T-cell (primary cell): ENCODE results near the gene TUBGCP2. TPM values are rescaled to one million over a fixed set of nuclear protein-coding genes. Genes with fewer than 3 reads are reported as not detected.

Experiments used
- ATAC-seq, 4 experiments: fragments of 200-7000 bp in 3 of 4; fragments of 150-1000 bp in 1 of 4; cut with Tn5 transposase; replicated peaks in 1 of 4; 1 replicate in 3 of 4; 2 replicates in 1 of 4; pipeline ENCODE4 v1.10.0; 2021; ENCODE audit warnings: moderate library complexity in 3 of 4, mild to moderate bottlenecking in 2 of 4, moderate number of reproducible peaks in 1 of 4
- CTCF ChIA-PET, 2 donors: fragments of 300-600 bp; sonication (Branson Sonifier 250); formaldehyde crosslinking; loops; one replicate each; lab custom pipeline; 2022; ENCODE audit warnings: antibody characterized with exemption in 2 of 2; lab: Charles Lee
- POLR2A ChIA-PET, 2 donors: fragments of 300-600 bp; sonication (Branson Sonifier 250); formaldehyde crosslinking; loops; one replicate each; lab custom pipeline; 2022; ENCODE audit warnings: antibody characterized with exemption in 2 of 2; lab: Charles Lee
- DNase-seq, 35 experiments: peaks; one replicate each; pipeline versions ENCODE4 v3.0.0 to v3.0.0-alpha.2; 2013 to 2023
- H3K27ac ChIP-seq: one replicate; pipeline ENCODE4 v1.5.1; 2013; ENCODE audit warnings: low read length
- H3K27me3 ChIP-seq, 2 experiments: replicated peaks in 1 of 2; 1 replicate in 1 of 2; 2 replicates in 1 of 2; pipeline versions ENCODE4 v1.6.1 to v1.7.0; 2013; ENCODE audit warnings: low read length in 1 of 2, mixed read lengths in 1 of 2; ENCODE audit not compliant: control insufficient read depth in 2 of 2, insufficient read depth in 2 of 2; ENCODE audit errors: extremely low read depth in 1 of 2
- H3K36me3 ChIP-seq, 2 donors: 1 replicate in 1 of 2; 2 replicates in 1 of 2; pipeline versions ENCODE4 v1.6.1 to v1.7.0; 2013; ENCODE audit warnings: low read length in 1 of 2; ENCODE audit not compliant: control insufficient read depth in 2 of 2, insufficient read depth in 1 of 2; ENCODE audit errors: extremely low read depth in 1 of 2
- H3K4me1 ChIP-seq, 2 experiments: 1 replicate in 1 of 2; 2 replicates in 1 of 2; pipeline versions ENCODE4 v1.6.1 to v1.7.0; 2013; ENCODE audit warnings: low read length in 2 of 2, mixed read lengths in 1 of 2; ENCODE audit not compliant: insufficient read depth in 2 of 2, control insufficient read depth in 1 of 2; ENCODE audit errors: extremely low read depth in 1 of 2
- H3K4me3 ChIP-seq, 2 donors: 1 replicate in 1 of 2; 2 replicates in 1 of 2; pipeline versions ENCODE4 v1.5.1 to v1.7.0; 2013; ENCODE audit warnings: mild to moderate bottlenecking in 2 of 2, low read length in 1 of 2, moderate library complexity in 1 of 2; ENCODE audit not compliant: control insufficient read depth in 1 of 2; ENCODE audit errors: extremely low read depth in 1 of 2
- H3K9me3 ChIP-seq: 2 replicates; pipeline ENCODE4 v1.7.0; 2013
- H3K27ac Mint-ChIP-seq, 2 donors: one replicate each; pipeline ENCODE4 v1.8.0; 2020 to 2021; ENCODE audit warnings: mild to moderate bottlenecking in 2 of 2, mixed read lengths in 2 of 2
- H3K27me3 Mint-ChIP-seq, 2 donors: one replicate each; pipeline ENCODE4 v1.8.0; 2021 to 2022; ENCODE audit warnings: mixed read lengths in 2 of 2
- H3K36me3 Mint-ChIP-seq: one replicate; pipeline ENCODE4 v1.8.0; 2021; ENCODE audit warnings: mixed read lengths
- H3K4me1 Mint-ChIP-seq, 3 donors: one replicate each; pipeline ENCODE4 v1.8.0; 2020 to 2022; ENCODE audit warnings: mixed read lengths in 3 of 3, mild to moderate bottlenecking in 1 of 3
- H3K4me3 Mint-ChIP-seq, 3 donors: one replicate each; pipeline ENCODE4 v1.8.0; 2020 to 2022; ENCODE audit warnings: mild to moderate bottlenecking in 3 of 3, mixed read lengths in 3 of 3, moderate library complexity in 3 of 3
- H3K9me3 Mint-ChIP-seq, 3 donors: one replicate each; pipeline ENCODE4 v1.8.0; 2020 to 2022; ENCODE audit warnings: mixed read lengths in 3 of 3
- WGBS: methylation state at CpG from one replicate; pipeline ENCODE4 v1.1.5; 2013; ENCODE audit warnings: missing lambda C conversion rate; ENCODE audit not compliant: insufficient coverage; 5-methylcytosine and 5-hydroxymethylcytosine counted together
- total RNA-seq, 35 experiments: library from RNA in 6 of 35; stranded (reverse) in 6 of 35; fragments of 120-200 nt in 1 of 35; gene quantifications; one replicate each; pipeline versions ENCODE4 v1.2.1 to v1.2.4 and lab custom pipeline; 2013 to 2026

Gene TUBGCP2
- total RNA-seq, 5 donors from 2014 or later (not counting 1 experiment from before 2014, with no cell fraction given) = 64.5 to 80.8 (median 72.7) TPM

DNA sequence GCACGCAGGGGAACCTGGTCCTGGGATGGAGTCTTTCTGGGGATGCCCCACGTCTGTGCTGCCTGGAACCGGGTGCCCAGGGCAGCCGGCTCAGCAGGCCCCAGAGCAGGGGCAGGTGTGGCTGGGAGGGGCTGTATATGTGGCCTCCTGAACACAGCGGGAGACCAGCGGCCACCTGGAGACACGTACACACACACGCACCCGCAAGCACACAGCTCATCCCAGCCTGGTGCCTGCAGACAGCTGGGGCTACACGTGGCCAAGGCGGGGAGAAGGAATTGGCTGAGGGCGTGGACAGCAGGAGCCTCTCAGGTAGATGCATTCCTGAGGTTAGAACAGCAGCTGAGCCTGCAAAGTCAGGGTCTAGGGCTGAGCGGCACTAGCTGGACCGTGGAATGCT is 46.0 kb downstream of the TUBGCP2 start:
- Histone ChIP-seq H3K4me3 (peak overlapping the region in 1 of 2 donors; percentile 41), H3K27ac (peak overlapping the region; percentile 73), H3K9me3 (no peaks in the 10 kb centered on the region), H3K36me3 (peaks cover 0 to 10% of the 10 kb centered on the region in 2 donors), H3K27me3 (no peaks in the 10 kb centered on the region), H3K4me1 (peaks cover 37 to 75% of the 10 kb centered on the region in 2 experiments)
- no peak for ATAC-seq
- H3K9me3 Mint-ChIP-seq = no peaks in the 10 kb centered on the region
- peaks cover 65 to 72% (median 66%) of the 10 kb centered on the region in 3 donors for H3K4me1 Mint-ChIP-seq
- 91% methylated on average over 13 of the region's 14 CpGs for WGBS
- H3K36me3 Mint-ChIP-seq = no peaks in the 10 kb centered on the region
- peak overlapping the region in 1 of 2 donors; percentile 52 for H3K27ac Mint-ChIP-seq
- ChIA-PET POLR2A (interaction anchor here in 1 of 2 donors (1.2 kb wide), 1 partner anchor 13 kb away, joined by 4 read pairs; no protein-coding TSS in a partner anchor), CTCF (no interaction called here)
- no peaks in the 10 kb centered on the region for H3K27me3 Mint-ChIP-seq
- H3K4me3 Mint-ChIP-seq = peak overlapping the region; percentile 63 to 77 (median 75)
- DNase-seq = no peak

DNA sequence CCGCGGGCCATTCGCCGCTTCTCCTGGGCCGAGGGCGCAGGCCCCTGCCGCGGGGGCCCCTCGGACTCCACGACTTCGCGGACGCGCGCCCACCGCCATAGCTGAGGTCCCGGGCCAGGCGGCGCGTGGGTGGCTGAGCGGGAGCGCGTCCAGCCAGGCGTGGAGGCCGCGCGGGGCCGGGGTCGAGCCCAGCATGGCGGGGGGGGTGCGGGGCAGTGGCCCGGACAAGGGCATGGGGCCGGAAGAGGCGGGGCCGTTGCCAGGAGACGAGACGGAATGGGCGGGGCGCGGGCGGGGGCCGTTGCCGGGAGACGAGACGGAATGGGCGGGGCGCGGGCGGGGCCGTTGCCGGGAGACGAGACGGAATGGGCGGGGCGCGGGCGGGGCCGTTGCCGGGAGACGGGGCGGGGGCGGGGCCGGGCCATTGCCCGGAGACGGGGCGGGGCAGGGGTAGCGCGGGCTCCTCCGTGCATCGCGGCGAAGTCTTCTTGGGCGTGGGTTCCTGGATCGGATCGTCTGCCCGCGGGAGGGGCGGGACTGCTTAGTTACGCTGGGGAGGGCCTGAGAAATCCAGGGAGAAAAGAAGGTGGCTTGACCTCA is 46.8 kb downstream of the TUBGCP2 start:
- Histone ChIP-seq H3K27me3 (no peaks in the 10 kb centered on the region), H3K9me3 (no peaks in the 10 kb centered on the region), H3K4me3 (peak overlapping the region; percentile 30 to 57), H3K36me3 (peaks cover 0 to 6% of the 10 kb centered on the region in 2 donors), H3K4me1 (peaks cover 42 to 84% of the 10 kb centered on the region in 2 experiments), H3K27ac (peak overlapping the region; percentile 83)
- 2% methylated on average over 12 of the region's 79 CpGs for WGBS
- peak overlapping the region; percentile 63 to 77 (median 75) for H3K4me3 Mint-ChIP-seq
- POLR2A ChIA-PET = interaction anchor here in 1 of 2 donors (1.1 kb wide), 1 partner anchor 46 kb away, joined by 4 read pairs; no protein-coding TSS in a partner anchor
- ATAC-seq = peak; percentile 35 to 53 (median 44)
- CTCF ChIA-PET = no interaction called here
- H3K9me3 Mint-ChIP-seq = no peaks in the 10 kb centered on the region
- peaks cover 71 to 81% (median 73%) of the 10 kb centered on the region in 3 donors for H3K4me1 Mint-ChIP-seq
- H3K27ac Mint-ChIP-seq = peak overlapping the region; percentile 68 to 78
- H3K27me3 Mint-ChIP-seq = no peaks in the 10 kb centered on the region
- DNase-seq = peak; percentile 64 to 86 (median 77)
- no peaks in the 10 kb centered on the region for H3K36me3 Mint-ChIP-seq

DNA sequence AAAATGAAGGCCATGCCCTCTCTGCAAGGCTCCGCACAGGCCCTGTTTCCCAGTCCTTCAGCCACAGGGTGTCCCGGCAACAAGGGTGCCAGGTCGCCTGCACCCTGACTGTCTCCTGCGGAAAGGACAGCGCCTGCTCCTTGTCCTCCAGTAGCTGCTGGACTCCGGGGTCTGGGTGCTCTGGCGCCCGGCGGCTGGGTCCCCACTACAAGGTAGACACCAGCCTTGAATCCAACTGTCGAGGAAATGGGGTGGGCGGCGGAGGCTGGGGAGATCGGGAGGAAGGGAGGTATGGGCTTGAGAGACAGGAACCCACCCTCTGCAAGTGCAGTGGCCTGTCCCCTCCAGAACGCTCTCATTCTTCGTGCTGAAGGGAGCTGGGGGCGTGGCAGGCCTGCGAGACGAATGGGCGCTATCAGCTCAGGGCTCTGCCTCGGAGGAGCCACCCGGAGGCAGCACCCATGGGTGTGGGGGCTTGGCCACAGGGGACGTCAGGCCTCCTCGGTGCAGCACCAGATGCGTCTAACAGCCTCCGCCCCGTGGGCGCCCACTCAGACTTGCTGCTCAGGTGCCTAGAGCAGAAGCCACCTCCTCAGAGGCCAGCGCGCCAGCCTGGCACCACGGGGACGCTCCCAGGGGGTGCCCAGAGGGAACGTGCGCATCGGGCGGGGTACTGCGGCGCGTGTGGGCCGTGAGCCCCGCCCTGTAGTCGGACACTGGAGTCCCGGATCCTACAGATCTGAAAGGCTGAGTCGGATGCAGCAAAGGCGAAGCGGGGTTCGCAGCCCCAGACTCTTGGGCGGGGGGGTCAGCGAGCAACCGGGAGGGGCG is 47.6 kb downstream of the TUBGCP2 start:
- Histone ChIP-seq H3K9me3 (no peaks in the 10 kb centered on the region), H3K27me3 (no peaks in the 10 kb centered on the region), H3K36me3 (peaks cover 0 to 6% of the 10 kb centered on the region in 2 donors), H3K4me3 (peak overlapping the region; percentile 30 to 57), H3K27ac (peak overlapping the region; percentile 83), H3K4me1 (peaks cover 42 to 84% of the 10 kb centered on the region in 2 experiments)
- Mint-ChIP-seq H3K4me1 (peaks cover 71 to 82% (median 73%) of the 10 kb centered on the region in 3 donors), H3K36me3 (no peaks in the 10 kb centered on the region), H3K9me3 (no peaks in the 10 kb centered on the region), H3K27ac (peak overlapping the region; percentile 95 to 98), H3K27me3 (no peaks in the 10 kb centered on the region), H3K4me3 (peak overlapping the region; percentile 68 to 77 (median 72))
- CTCF ChIA-PET = no interaction called here
- POLR2A ChIA-PET = interaction anchor here in 1 of 2 donors (1.1 kb wide), 1 partner anchor 47 kb away, joined by 4 read pairs; no protein-coding TSS in a partner anchor
- DNase-seq = peak in 34 of 35 experiments; percentile 38 to 79 (median 57)
- 23% methylated on average over 41 of the region's 50 CpGs for WGBS
- ATAC-seq = peak; percentile 32 to 62 (median 33)

DNA sequence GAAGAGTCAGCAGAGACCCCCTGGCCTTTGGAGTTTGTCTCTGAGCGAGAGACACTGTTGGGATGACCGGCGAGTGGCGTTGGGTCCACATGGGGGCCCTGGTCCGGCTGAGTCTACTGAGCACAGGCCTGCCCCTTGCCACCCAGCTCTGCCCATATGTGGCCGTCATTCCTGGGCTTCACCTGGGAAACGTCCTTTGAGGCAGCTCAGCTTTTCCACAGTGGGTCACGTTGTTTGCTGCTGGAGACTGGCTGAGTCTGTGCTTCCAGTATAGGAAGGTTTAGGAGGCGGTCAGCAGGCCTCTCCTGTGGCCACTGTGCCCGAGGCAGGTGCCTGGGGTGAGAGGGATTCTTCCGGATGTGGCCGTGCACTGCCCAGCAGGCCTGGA is 49.1 kb downstream of the TUBGCP2 start:
- peaks cover 42 to 74% of the 10 kb centered on the region in 2 experiments for H3K4me1 ChIP-seq
- H3K27me3 ChIP-seq = no peaks in the 10 kb centered on the region
- H3K36me3 Mint-ChIP-seq = no peaks in the 10 kb centered on the region
- ChIA-PET CTCF (interaction anchor here in 1 of 2 donors (0.5 to 1.3 kb wide), 2 partner anchors 16 to 132 kb away, joined by 4 read pairs; no protein-coding TSS in a partner anchor), POLR2A (no interaction called here)
- DNase-seq (no peak), ATAC-seq (no peak)
- H3K4me3 Mint-ChIP-seq = peak overlapping the region; percentile 55 to 77 (median 72)
- WGBS = 73% methylated on average over 11 of the region's 12 CpGs
- H3K36me3 ChIP-seq = peaks cover 0 to 6% of the 10 kb centered on the region in 2 donors
- H3K27ac Mint-ChIP-seq = peak overlapping the region; percentile 95 to 98
- H3K4me1 Mint-ChIP-seq = peaks cover 59 to 72% (median 66%) of the 10 kb centered on the region in 3 donors
- H3K27me3 Mint-ChIP-seq = no peaks in the 10 kb centered on the region
- no peaks in the 10 kb centered on the region for H3K9me3 Mint-ChIP-seq
- H3K4me3 ChIP-seq = no peak overlapping the region
- no peaks in the 10 kb centered on the region for H3K9me3 ChIP-seq
- H3K27ac ChIP-seq = peak overlapping the region; percentile 75

DNA sequence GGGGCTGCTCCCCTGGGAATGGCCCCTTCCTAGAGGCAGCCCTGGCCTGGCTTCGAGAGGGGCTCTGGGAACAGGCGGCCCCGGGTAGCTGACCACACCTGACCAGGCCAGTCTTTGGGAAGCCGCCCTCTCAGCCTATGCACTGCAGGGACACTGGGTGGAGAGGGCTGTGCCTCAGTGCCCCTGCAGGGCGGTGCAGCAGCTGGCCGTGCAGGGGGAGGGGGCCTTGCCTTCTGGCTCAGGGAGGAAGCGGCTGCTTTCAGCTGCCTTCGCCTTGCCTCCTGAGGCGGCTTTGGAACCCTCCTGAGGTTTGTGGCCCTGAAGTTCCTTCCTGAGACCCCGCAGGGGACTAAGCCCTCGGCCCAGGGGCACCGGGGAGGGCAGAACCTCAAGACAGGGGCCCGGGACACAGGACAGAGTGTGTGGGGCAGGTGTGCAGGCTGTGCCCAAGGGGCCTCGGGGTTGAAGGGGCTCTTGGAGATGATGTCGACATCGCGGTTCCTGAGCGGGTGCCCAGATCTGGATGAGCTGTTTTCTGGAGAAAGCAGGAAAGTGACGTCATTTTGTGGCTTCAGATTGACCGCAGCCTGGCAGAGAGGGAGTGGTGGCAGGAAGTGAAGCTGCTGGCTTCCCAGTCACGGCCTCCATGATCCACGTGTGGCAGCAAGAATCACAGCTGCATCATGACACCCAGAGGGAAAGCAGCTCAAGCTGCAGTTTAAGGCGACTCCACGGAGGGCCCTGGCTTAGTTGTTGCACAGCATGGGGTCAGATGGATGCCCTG is 49.7 kb downstream of the TUBGCP2 start:
- peak overlapping the region; percentile 75 for H3K27ac ChIP-seq
- DNase-seq (peak; percentile 40 to 87 (median 61)), ATAC-seq (peak; percentile 44 to 63 (median 54))
- peak overlapping the region; percentile 13 to 36 for H3K4me3 ChIP-seq
- Mint-ChIP-seq H3K9me3 (no peaks in the 10 kb centered on the region), H3K4me1 (peaks cover 53 to 66% (median 60%) of the 10 kb centered on the region in 3 donors), H3K36me3 (no peaks in the 10 kb centered on the region), H3K27ac (peak overlapping the region; percentile 95 to 98), H3K27me3 (no peaks in the 10 kb centered on the region), H3K4me3 (peak overlapping the region; percentile 55 to 77 (median 72))
- CTCF ChIA-PET = interaction anchor here in 1 of 2 donors (0.5 to 1.3 kb wide), 2 partner anchors 16 to 132 kb away, joined by 4 read pairs; no protein-coding TSS in a partner anchor
- no peaks in the 10 kb centered on the region for H3K9me3 ChIP-seq
- POLR2A ChIA-PET = no interaction called here
- H3K27me3 ChIP-seq = no peaks in the 10 kb centered on the region
- 22% methylated on average over 15 of the region's 24 CpGs for WGBS
- peaks cover 0 to 6% of the 10 kb centered on the region in 2 donors for H3K36me3 ChIP-seq
- H3K4me1 ChIP-seq = peaks cover 39 to 69% of the 10 kb centered on the region in 2 experiments
